Measurements from ENCODE around the gene KCTD14.

- no peak for TF ChIP-seq CTCF (IDR thresholded peaks at IDR 0.05; ENCODE audit: poor library complexity)
- no peak for TF ChIP-seq EZH2 (IDR thresholded peaks at IDR 0.05; ENCODE audit: borderline replicate concordance)
These were observed 8.6 kb upstream of the KCTD14 start for GRCh38 chr11:78031629-78032028.
